ENCODE data around the gene FAM131C. TPM values are rescaled to one million over a fixed set of nuclear protein-coding genes. Genes with fewer than 3 reads are reported as not detected.

Gene FAM131C
- polyA plus RNA-seq, 1 donor from 2014 or later = 0.97 TPM

- no peak for TF ChIP-seq EZH2 (IDR thresholded peaks at IDR 0.05; ENCODE audit: borderline replicate concordance, insufficient read depth, low read length, poor library complexity, severe bottlenecking)
- TF ChIP-seq EP300 (conservative IDR thresholded peaks at IDR 0.05; ENCODE audit: poor library complexity, severe bottlenecking) = no peak
- no peak for TF ChIP-seq SMC3 (conservative IDR thresholded peaks at IDR 0.05; ENCODE audit: poor library complexity)
- no peak for TF ChIP-seq REST (IDR thresholded peaks at IDR 0.05; ENCODE audit: borderline replicate concordance)
- TF ChIP-seq POLR2AphosphoS5 (IDR thresholded peaks at IDR 0.05) = no peak
- TF ChIP-seq CTCF (IDR thresholded peaks at IDR 0.05; ENCODE audit: poor library complexity, severe bottlenecking) = no peak
- no peak for TF ChIP-seq MXI1 (conservative IDR thresholded peaks at IDR 0.05; ENCODE audit: poor library complexity, severe bottlenecking)
- no peak for TF ChIP-seq RAD21 (conservative IDR thresholded peaks at IDR 0.05)
- no peak for TF ChIP-seq TAF1 (IDR thresholded peaks at IDR 0.05; ENCODE audit: low read depth)
- Histone ChIP-seq H3K9me2 (ENCODE audit: insufficient read depth, low read length) (no peaks in the 10 kb centered on the region), H3K9me3 (ENCODE audit: low read length) (no peaks in the 10 kb centered on the region), H3K9ac (ENCODE audit: low read length) (no peak overlapping the region), H3K36me3 (ENCODE audit: insufficient read depth, low read length) (no peaks in the 10 kb centered on the region), H3K27ac (ENCODE audit: low read length) (no peak overlapping the region), H3K27me3 (ENCODE audit: insufficient read depth, low read depth, low read length) (no peaks in the 10 kb centered on the region), H2AFZ (ENCODE audit: low read depth, low read length) (no peak overlapping the region), H4K20me1 (ENCODE audit: insufficient read depth) (no peaks in the 10 kb centered on the region), H3K79me2 (replicated peaks; ENCODE audit: insufficient read depth, low read length) (no peaks in the 10 kb centered on the region), H3K4me2 (ENCODE audit: low read length) (no peak overlapping the region), H3F3A (ENCODE audit: insufficient read depth, low read length, poor library complexity, severe bottlenecking) (no peaks in the 10 kb centered on the region), H3K4me3 (ENCODE audit: low read length) (no peak overlapping the region)
These were observed 22.4 kb downstream of the FAM131C start for GRCh38 chr1:16051039-16051438.

GRCh38 chr1:16050328-16050727 lies 23.1 kb downstream of the FAM131C start:
- TF ChIP-seq TAF1 (IDR thresholded peaks at IDR 0.05; ENCODE audit: low read depth) (no peak), EZH2 (IDR thresholded peaks at IDR 0.05; ENCODE audit: borderline replicate concordance, insufficient read depth, low read length, poor library complexity, severe bottlenecking) (no peak), SMC3 (conservative IDR thresholded peaks at IDR 0.05; ENCODE audit: poor library complexity) (no peak), MXI1 (conservative IDR thresholded peaks at IDR 0.05; ENCODE audit: poor library complexity, severe bottlenecking) (no peak), CTCF (IDR thresholded peaks at IDR 0.05; ENCODE audit: poor library complexity, severe bottlenecking) (no peak), EP300 (conservative IDR thresholded peaks at IDR 0.05; ENCODE audit: poor library complexity, severe bottlenecking) (no peak), RAD21 (conservative IDR thresholded peaks at IDR 0.05) (no peak)
- Histone ChIP-seq H3K27me3 (ENCODE audit: insufficient read depth, low read depth, low read length) (no peaks in the 10 kb centered on the region), H3K4me2 (ENCODE audit: low read length) (no peak overlapping the region), H3K9me2 (ENCODE audit: insufficient read depth, low read length) (no peaks in the 10 kb centered on the region), H2AFZ (ENCODE audit: low read depth, low read length) (no peak overlapping the region), H3K36me3 (ENCODE audit: insufficient read depth, low read length) (no peaks in the 10 kb centered on the region), H3K27ac (ENCODE audit: low read length) (no peak overlapping the region), H3F3A (ENCODE audit: insufficient read depth, low read length, poor library complexity, severe bottlenecking) (no peaks in the 10 kb centered on the region), H4K20me1 (ENCODE audit: insufficient read depth) (no peaks in the 10 kb centered on the region), H3K9me3 (ENCODE audit: low read length) (no peaks in the 10 kb centered on the region), H3K9ac (ENCODE audit: low read length) (no peak overlapping the region), H3K4me3 (ENCODE audit: low read length) (no peak overlapping the region), H3K79me2 (replicated peaks; ENCODE audit: insufficient read depth, low read length) (no peaks in the 10 kb centered on the region)

Measured in neural cell (in vitro differentiated cells).